ENCODE results near the gene NFYC. TPM values are rescaled to one million over a fixed set of nuclear protein-coding genes. Genes with fewer than 3 reads are reported as not detected.

Gene NFYC
- total RNA-seq, 1 donor from 2014 or later: 62.2 TPM

DNA sequence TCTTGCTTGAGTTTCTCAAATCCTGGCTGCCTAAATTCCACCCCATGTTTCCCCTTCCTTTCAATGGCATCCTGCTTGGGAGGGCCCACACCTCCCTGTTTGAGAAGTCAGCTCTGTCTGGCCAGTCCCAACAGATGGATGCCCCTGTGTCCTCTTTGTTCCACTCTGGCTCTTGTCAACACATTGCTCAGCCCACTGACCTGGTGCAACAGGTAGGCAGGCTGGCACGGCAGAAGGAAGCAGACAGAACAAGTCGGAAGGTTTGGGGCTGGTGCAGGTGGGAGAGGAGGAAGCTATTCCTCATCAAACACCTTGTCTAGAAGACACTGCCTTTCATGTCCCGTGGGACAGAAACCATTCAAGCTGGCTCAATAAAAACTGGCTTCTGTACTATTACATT, 114.7 kb downstream of the NFYC start:
- DNase-seq: no peak
- Histone ChIP-seq H3K4me3 (no peak overlapping the region), H3K4me1 (peaks cover 50% of the 10 kb centered on the region), H3K27me3 (ENCODE audit: low read depth) (no peaks in the 10 kb centered on the region), H3K27ac (replicated peaks) (peak overlapping the region; percentile 68), H3K36me3 (no peaks in the 10 kb centered on the region), H3K9me3 (replicated peaks) (no peaks in the 10 kb centered on the region)
- intact Hi-C loops (cut with micrococcal nuclease): no loop called here
- TF ChIP-seq, protein P1, sequence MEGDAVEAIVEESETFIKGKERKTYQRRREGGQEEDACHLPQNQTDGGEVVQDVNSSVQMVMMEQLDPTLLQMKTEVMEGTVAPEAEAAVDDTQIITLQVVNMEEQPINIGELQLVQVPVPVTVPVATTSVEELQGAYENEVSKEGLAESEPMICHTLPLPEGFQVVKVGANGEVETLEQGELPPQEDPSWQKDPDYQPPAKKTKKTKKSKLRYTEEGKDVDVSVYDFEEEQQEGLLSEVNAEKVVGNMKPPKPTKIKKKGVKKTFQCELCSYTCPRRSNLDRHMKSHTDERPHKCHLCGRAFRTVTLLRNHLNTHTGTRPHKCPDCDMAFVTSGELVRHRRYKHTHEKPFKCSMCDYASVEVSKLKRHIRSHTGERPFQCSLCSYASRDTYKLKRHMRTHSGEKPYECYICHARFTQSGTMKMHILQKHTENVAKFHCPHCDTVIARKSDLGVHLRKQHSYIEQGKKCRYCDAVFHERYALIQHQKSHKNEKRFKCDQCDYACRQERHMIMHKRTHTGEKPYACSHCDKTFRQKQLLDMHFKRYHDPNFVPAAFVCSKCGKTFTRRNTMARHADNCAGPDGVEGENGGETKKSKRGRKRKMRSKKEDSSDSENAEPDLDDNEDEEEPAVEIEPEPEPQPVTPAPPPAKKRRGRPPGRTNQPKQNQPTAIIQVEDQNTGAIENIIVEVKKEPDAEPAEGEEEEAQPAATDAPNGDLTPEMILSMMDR (IDR thresholded peaks at IDR 0.05; ENCODE audit: borderline replicate concordance): no peak

DNA sequence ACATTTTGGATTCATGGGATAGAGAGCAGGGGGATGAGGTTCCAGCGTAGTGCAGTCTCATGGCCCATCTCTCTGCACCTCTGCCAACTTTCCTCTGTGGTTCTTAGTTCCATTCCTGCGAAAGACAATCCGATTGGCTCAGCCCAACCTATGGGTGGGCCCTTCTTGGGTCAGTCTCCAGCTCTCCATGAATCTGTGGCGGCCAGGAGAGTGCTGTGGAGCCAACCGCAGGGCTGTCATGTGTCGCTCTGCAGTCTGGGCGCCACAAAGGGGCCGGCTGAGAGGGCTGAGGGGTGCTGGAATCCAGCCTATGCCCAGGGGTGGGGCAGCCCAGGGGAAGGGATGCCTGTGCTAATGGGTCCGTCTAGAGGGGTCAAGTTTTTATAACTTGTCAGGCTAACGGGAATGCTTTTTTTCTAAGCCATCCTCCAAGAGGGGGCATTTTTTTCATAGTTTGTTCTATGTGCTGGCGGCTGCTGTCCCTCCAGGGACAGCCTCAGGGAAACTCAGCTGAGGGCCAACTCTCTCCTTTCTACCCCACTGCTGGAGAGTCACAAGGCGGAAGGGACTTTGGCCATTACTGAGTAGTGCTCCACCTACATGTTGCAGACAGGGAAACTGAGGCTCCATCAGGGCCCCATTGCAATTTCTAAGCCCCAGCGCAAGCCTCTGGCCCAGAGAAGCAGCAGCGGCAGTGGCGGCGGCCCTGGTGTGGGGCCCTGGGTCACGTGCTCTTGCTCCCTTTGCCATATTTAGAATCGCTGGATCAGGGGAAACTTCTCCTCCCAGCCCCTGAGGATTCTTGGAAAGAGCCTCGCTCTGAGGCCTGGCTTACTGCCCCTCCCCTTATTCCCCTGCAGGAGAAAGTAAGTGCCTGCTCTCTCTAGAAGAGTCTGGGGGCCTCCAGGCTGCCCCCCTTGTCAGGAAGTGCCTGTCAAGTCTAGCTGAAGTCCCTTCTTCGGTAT, 115.5 kb downstream of the NFYC start:
- Histone ChIP-seq H3K9me3 (replicated peaks) (no peaks in the 10 kb centered on the region), H3K36me3 (no peaks in the 10 kb centered on the region), H3K4me3 (peak overlapping the region; percentile 29), H3K27ac (replicated peaks) (peak overlapping the region; percentile 68), H3K4me1 (peaks cover 42% of the 10 kb centered on the region), H3K27me3 (ENCODE audit: low read depth) (no peaks in the 10 kb centered on the region)
- intact Hi-C loops (cut with micrococcal nuclease): no loop called here
- DNase-seq: peak; percentile 54
- TF ChIP-seq, protein P1 (IDR thresholded peaks at IDR 0.05; ENCODE audit: borderline replicate concordance): no peak

DNA sequence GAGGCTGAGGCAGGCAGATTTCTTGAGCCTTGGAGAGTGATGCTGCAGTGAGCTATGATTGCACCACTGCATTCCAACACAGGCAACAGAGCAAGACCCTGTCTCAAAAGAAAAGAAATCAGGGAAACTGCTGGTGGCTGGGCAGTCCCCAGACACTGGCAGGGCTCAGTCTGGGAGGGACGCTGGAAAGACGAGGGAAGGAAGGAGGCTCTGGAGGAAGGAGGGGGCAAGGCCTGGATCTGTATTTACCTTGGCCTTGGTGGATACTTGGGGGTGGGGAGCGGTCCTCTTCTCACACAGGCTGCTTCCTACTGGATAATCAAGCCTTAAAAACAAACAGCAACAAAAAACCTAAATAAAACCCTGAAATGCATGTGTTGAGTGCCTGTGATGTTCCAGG, 116.5 kb downstream of the NFYC start:
- no peaks in the 10 kb centered on the region for H3K27me3 ChIP-seq (ENCODE audit: low read depth)
- intact Hi-C loops (cut with micrococcal nuclease): no loop called here
- peaks cover 36% of the 10 kb centered on the region for H3K4me1 ChIP-seq
- DNase-seq: no peak
- no peaks in the 10 kb centered on the region for H3K9me3 ChIP-seq (replicated peaks)
- TF ChIP-seq, protein P1 (IDR thresholded peaks at IDR 0.05; ENCODE audit: borderline replicate concordance): no peak
- no peak overlapping the region for H3K4me3 ChIP-seq
- H3K36me3 ChIP-seq: no peaks in the 10 kb centered on the region
- H3K27ac ChIP-seq (replicated peaks): peak overlapping the region; percentile 68

DNA sequence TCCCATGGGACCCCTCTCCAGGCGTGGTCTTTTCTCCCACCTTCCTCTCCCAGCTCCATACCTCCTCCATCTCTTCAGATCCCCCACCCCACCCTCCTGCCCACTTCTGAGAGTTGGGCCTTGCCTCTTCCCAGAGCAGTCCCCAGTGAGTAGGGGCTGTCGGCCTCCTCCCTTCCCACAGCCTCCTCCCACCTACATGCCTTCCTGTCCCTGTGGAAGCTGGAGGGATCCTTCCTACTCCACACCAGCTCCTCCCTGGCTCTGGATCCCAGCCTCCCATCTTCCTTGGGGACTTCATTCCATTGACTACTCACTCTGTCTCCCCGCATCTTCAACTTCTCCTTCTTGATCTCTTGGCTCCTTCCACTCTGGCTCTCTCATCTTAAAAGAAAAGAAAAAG, 116.9 kb downstream of the NFYC start:
- Histone ChIP-seq H3K27ac (replicated peaks) (peak overlapping the region; percentile 68), H3K36me3 (no peaks in the 10 kb centered on the region), H3K9me3 (replicated peaks) (no peaks in the 10 kb centered on the region), H3K27me3 (ENCODE audit: low read depth) (no peaks in the 10 kb centered on the region), H3K4me3 (no peak overlapping the region), H3K4me1 (peaks cover 36% of the 10 kb centered on the region)
- TF ChIP-seq, protein P1 (IDR thresholded peaks at IDR 0.05; ENCODE audit: borderline replicate concordance): no peak
- intact Hi-C loops (cut with micrococcal nuclease): no loop called here
- no peak for DNase-seq

DNA sequence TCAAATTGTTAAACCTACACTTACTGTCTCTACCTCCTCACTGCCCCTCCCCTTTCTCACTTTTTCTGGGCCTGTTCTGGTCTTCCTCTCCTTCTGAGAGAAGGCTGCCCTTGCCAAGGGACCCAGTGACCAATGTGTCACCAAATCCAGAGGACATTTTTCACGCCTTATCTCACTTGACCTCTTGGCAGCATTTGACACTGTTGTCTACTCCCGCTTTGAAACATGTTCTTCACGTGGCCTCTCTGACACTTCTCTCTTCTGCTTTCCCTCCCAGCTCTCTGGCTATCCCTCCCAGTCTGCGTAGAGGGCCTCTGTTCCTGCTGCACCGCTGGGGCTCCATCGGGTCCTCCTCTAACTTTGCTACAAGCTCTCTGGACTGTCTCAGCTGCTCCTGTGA, 117.4 kb downstream of the NFYC start:
- TF ChIP-seq, protein P1 (IDR thresholded peaks at IDR 0.05; ENCODE audit: borderline replicate concordance): no peak
- intact Hi-C loops (cut with micrococcal nuclease): no loop called here

More for the DNA sequence above, 117.4 kb downstream of the NFYC start:
- Histone ChIP-seq H3K4me3 (no peak overlapping the region), H3K27ac (replicated peaks) (peak overlapping the region; percentile 68), H3K27me3 (ENCODE audit: low read depth) (no peaks in the 10 kb centered on the region), H3K36me3 (no peaks in the 10 kb centered on the region), H3K9me3 (replicated peaks) (no peaks in the 10 kb centered on the region), H3K4me1 (peaks cover 36% of the 10 kb centered on the region)
- no peak for DNase-seq

All from left ventricle myocardium inferior (tissue), 1 donor.